Stimulated activated CD4-positive, alpha-beta T cell treated with anti-CD3 and anti-CD28 coated beads, TNF-alpha, amount 100 ng/mL, for 1 hour (primary cell): Measurements from ENCODE around the gene CHIC2.

ENCODE experiments used
- DNase-seq, 3 donors: peaks; one replicate each; pipeline ENCODE4 v3.0.0-alpha.2; 2020; ENCODE audit warnings: low read depth in 3 of 3, low spot score in 1 of 3

CHIC2 gene

GRCh38 chr4:54011201-54011600, 53.2 kb downstream of the CHIC2 start:
- DNase-seq = no peak

GRCh38 chr4:54006755-54007154, 57.6 kb downstream of the CHIC2 start:
- DNase-seq = no peak

GRCh38 chr4:54005475-54005874, 58.9 kb downstream of the CHIC2 start:
- no peak for DNase-seq

GRCh38 chr4:54004463-54004862, 59.9 kb downstream of the CHIC2 start:
- no peak for DNase-seq

GRCh38 chr4:54001668-54002365, 62.6 kb downstream of the CHIC2 start:
- no peak for DNase-seq

- DNase-seq = no peak
Measured at GRCh38 chr4:53997898-53998297, 66.5 kb downstream of the CHIC2 start.

- no peak for DNase-seq
Measured at GRCh38 chr4:53994382-53995102, 69.9 kb downstream of the CHIC2 start.

GRCh38 chr4:53992785-53993184, 71.6 kb downstream of the CHIC2 start:
- DNase-seq = no peak

GRCh38 chr4:53991821-53992220, 72.6 kb downstream of the CHIC2 start:
- DNase-seq = no peak

- DNase-seq = no peak
Measured at GRCh38 chr4:53990641-53991040, 73.8 kb downstream of the CHIC2 start.

- DNase-seq = no peak
Measured at GRCh38 chr4:53987761-53988171, 76.6 kb downstream of the CHIC2 start.

GRCh38 chr4:53986062-53986461, 78.3 kb downstream of the CHIC2 start:
- DNase-seq = no peak

- no peak for DNase-seq
Measured at GRCh38 chr4:53981567-53981966, 82.8 kb downstream of the CHIC2 start.

GRCh38 chr4:53981066-53981465, 83.3 kb downstream of the CHIC2 start:
- no peak for DNase-seq

- no peak for DNase-seq
Measured at GRCh38 chr4:53974561-53974960, 89.8 kb downstream of the CHIC2 start.

- DNase-seq = no peak
Measured at GRCh38 chr4:53967986-53968385, 96.4 kb downstream of the CHIC2 start.

- DNase-seq = no peak
Measured at GRCh38 chr4:53963781-53964180, 100.6 kb downstream of the CHIC2 start.

GRCh38 chr4:53963336-53963735, 101.1 kb downstream of the CHIC2 start:
- DNase-seq = no peak

- DNase-seq = no peak
Measured at GRCh38 chr4:53962516-53963225, 101.7 kb downstream of the CHIC2 start.

- DNase-seq = no peak
Measured at GRCh38 chr4:53961351-53961750, 103.1 kb downstream of the CHIC2 start.

- DNase-seq = no peak
Measured at GRCh38 chr4:53960843-53961242, 103.6 kb downstream of the CHIC2 start.
